ENCODE results near the gene COL27A1. TPM values are rescaled to one million over a fixed set of nuclear protein-coding genes. Genes with fewer than 3 reads are reported as not detected.

Gene COL27A1
- total and polyA plus RNA-seq, 2 donors (not counting 3 experiments of a cell fraction or from before 2014, with no cell fraction given) = 14.7 to 49.1 TPM

DNA sequence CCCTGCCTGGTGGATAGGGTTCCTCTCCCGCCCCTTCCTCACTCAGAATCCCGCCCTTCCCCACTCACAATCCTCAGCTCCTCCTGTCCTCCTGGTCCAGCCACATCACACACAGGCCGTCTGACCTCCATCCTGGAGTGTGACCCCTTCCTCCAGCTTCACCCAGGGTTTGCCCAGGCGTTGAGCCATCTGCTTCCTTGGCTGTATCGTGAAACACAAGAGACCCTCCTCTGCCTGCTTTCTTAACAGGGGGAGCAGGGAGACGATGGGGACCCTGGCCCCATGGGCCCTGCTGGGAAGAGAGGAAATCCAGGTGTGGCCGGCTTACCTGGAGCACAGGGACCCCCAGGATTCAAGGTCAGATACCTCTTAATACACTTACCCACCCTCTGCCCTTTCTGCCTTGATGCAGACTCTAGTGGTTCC lies 135.2 kb downstream of the COL27A1 start:
- Histone ChIP-seq H2AFZ (ENCODE audit: low read depth, low read length) (no peak overlapping the region), H3K9me3 (replicated peaks; ENCODE audit: control insufficient read depth, insufficient read depth, low read length) (no peaks in the 10 kb centered on the region), H3K4me2 (ENCODE audit: insufficient read depth, low read length) (no peak overlapping the region), H4K20me1 (replicated peaks; ENCODE audit: control insufficient read depth, extremely low read depth, insufficient read depth, low read length) (no peaks in the 10 kb centered on the region), H3K27ac (ENCODE audit: insufficient read depth, low read depth, low read length) (no peak overlapping the region), H3K79me2 (ENCODE audit: control insufficient read depth, insufficient read depth, low read length) (no peaks in the 10 kb centered on the region), H3K36me3 (ENCODE audit: control insufficient read depth in 2 of 2, extremely low read depth in 1 of 2, insufficient read depth in 2 of 2, low read length in 2 of 2) (peaks cover 4 to 6% of the 10 kb centered on the region in 2 experiments), H3K9ac (replicated peaks; ENCODE audit: extremely low read depth, insufficient read depth, low read length) (no peak overlapping the region), H3K4me1 (ENCODE audit: control insufficient read depth, extremely low read depth, insufficient read depth, low read length) (no peaks in the 10 kb centered on the region), H3K27me3 (ENCODE audit: control insufficient read depth in 2 of 2, insufficient read depth in 2 of 2, low read length in 2 of 2) (no peaks in the 10 kb centered on the region), H3K9me1 (replicated peaks; ENCODE audit: control insufficient read depth, extremely low read depth, insufficient read depth, low read length) (no peaks in the 10 kb centered on the region), H3K4me3 (replicated peaks in 1 of 3; ENCODE audit: insufficient read depth in 1 of 3, low read depth in 1 of 3, low read length in 3 of 3) (no peak overlapping the region)
- FAIRE-seq (no peak), DNase-seq (ENCODE audit: low read depth, low spot score) (no peak)
- dilution Hi-C loops (cut with MboI; ENCODE audit: extremely low pct_ligation_motif_present, low sequenced_read_pairs) (loop anchor here (25.0 kb wide), 1 partner anchor 203 kb away; the partner anchor contains the start of genes AMBP and KIF12), intact Hi-C loops (cut with micrococcal nuclease) (loop anchor here (5.0 kb wide), 1 partner anchor 553 kb away; no protein-coding TSS in a partner anchor)
- POLR2A ChIA-PET = interaction anchor here (0.6 kb wide), 1 partner anchor 182 kb away, joined by 3 read pairs; no protein-coding TSS in a partner anchor
- TF ChIP-seq, protein P1, sequence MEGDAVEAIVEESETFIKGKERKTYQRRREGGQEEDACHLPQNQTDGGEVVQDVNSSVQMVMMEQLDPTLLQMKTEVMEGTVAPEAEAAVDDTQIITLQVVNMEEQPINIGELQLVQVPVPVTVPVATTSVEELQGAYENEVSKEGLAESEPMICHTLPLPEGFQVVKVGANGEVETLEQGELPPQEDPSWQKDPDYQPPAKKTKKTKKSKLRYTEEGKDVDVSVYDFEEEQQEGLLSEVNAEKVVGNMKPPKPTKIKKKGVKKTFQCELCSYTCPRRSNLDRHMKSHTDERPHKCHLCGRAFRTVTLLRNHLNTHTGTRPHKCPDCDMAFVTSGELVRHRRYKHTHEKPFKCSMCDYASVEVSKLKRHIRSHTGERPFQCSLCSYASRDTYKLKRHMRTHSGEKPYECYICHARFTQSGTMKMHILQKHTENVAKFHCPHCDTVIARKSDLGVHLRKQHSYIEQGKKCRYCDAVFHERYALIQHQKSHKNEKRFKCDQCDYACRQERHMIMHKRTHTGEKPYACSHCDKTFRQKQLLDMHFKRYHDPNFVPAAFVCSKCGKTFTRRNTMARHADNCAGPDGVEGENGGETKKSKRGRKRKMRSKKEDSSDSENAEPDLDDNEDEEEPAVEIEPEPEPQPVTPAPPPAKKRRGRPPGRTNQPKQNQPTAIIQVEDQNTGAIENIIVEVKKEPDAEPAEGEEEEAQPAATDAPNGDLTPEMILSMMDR (IDR thresholded peaks at IDR 0.05; ENCODE audit: extremely low read depth in 1 of 2, insufficient read depth in 1 of 2, low read depth in 1 of 2, low read length in 2 of 2) = no peak
- TF ChIP-seq FOS (IDR thresholded peaks at IDR 0.05; ENCODE audit: borderline replicate concordance, insufficient read depth, low read length) = no peak
- no peak for TF ChIP-seq GATA2 (IDR thresholded peaks at IDR 0.05; ENCODE audit: insufficient read depth, insufficient read length, low read depth, low read length)
- no peak for TF ChIP-seq MYC (IDR thresholded peaks at IDR 0.05; ENCODE audit: low read depth, low read length)
- TF ChIP-seq JUN (IDR thresholded peaks at IDR 0.05; ENCODE audit: borderline replicate concordance, insufficient read depth, insufficient read length, low read depth) = no peak
- TF ChIP-seq, protein P2, sequence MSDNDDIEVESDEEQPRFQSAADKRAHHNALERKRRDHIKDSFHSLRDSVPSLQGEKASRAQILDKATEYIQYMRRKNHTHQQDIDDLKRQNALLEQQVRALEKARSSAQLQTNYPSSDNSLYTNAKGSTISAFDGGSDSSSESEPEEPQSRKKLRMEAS (IDR thresholded peaks at IDR 0.05; ENCODE audit: insufficient read depth, insufficient read length) = no peak
- TF ChIP-seq POLR2AphosphoS5 (IDR thresholded peaks at IDR 0.05; ENCODE audit: insufficient read depth, low read depth, low read length) = no peak
- TF ChIP-seq POLR2A (IDR thresholded peaks at IDR 0.05; ENCODE audit: low read depth, low read length) = no peak
- TF ChIP-seq EZH2 (IDR thresholded peaks at IDR 0.05; ENCODE audit: borderline replicate concordance, low read depth, low read length, severe bottlenecking) = no peak
- CTCF ChIA-PET = interaction anchor here (0.7 to 4.8 kb wide), 63 partner anchors 9 to 553 kb away, joined by 3 to 277 read pairs (median 6); partner anchors contain the start of genes AMBP, COL27A1 and KIF12
- no TSS peak for BruUV-seq (replicated peaks)

Data from endothelial cell of umbilical vein (primary cell).